HCT116 (cell line): ENCODE data around the gene NOXRED1.

Experiments used
- CEBPB ChIP-seq: IDR thresholded peaks from 2 replicates; pipeline ENCODE4 v1.6.1; 2012; ENCODE audit warnings: low read depth
- EGR1 ChIP-seq: IDR thresholded peaks from 2 replicates; pipeline ENCODE4 v1.6.1; 2012; ENCODE audit warnings: low read depth
- EZH2 ChIP-seq: fragments of 200-600 bp; sonication (generic); IDR thresholded peaks from 2 replicates; pipeline ENCODE4 v1.6.1; 2017; ENCODE audit warnings: antibody characterized with exemption, mixed run types
- POLR2A ChIP-seq: IDR thresholded peaks from 2 replicates; pipeline ENCODE4 v1.7.0; 2011; ENCODE audit warnings: borderline replicate concordance; ENCODE audit not compliant: insufficient read depth, insufficient read length; ENCODE audit errors: extremely low read depth
- POLR2AphosphoS5 ChIP-seq: IDR thresholded peaks from 2 replicates; pipeline ENCODE4 v1.6.1; 2011; ENCODE audit warnings: mild to moderate bottlenecking, low read depth, low read length, moderate library complexity
- RAD21 ChIP-seq: IDR thresholded peaks from 2 replicates; pipeline ENCODE4 v1.6.1; 2012; ENCODE audit warnings: low read depth, mild to moderate bottlenecking
- SRF ChIP-seq: IDR thresholded peaks from 2 replicates; pipeline ENCODE4 v1.6.1; 2012; ENCODE audit warnings: low read depth
- TCF7L2 ChIP-seq: IDR thresholded peaks from 2 replicates; pipeline ENCODE4 v1.7.0; 2011; ENCODE audit warnings: borderline replicate concordance, inconsistent platforms; ENCODE audit not compliant: insufficient read depth, insufficient read length; ENCODE audit errors: extremely low read depth
- YY1 ChIP-seq: IDR thresholded peaks from 2 replicates; pipeline ENCODE4 v1.6.1; 2011; ENCODE audit warnings: low read length, low read depth, moderate library complexity, mild to moderate bottlenecking; ENCODE audit not compliant: insufficient replicate concordance; ENCODE audit errors: extremely low read depth
- ZNF274 ChIP-seq: fragments of 200-500 bp; sonication (Bioruptor generic); IDR thresholded peaks from 2 replicates; pipeline ENCODE4 v1.6.1; 2014; ENCODE audit warnings: mild to moderate bottlenecking, low read depth, low read length, inconsistent platforms
- TF ChIP-seq, protein P1 (sequence below), 3 experiments: fragments of 200-600 bp in 1 of 3; sonication (generic) in 1 of 3; IDR thresholded peaks in 2 of 3; conservative IDR thresholded peaks in 1 of 3; 2 replicates each; pipeline ENCODE4 v1.5.1; 2012 to 2017; ENCODE audit warnings: low read depth in 2 of 3, low read length in 2 of 3, antibody characterized with exemption in 1 of 3, borderline replicate concordance in 1 of 3, control low read depth in 1 of 3, mild to moderate bottlenecking in 1 of 3, mixed read lengths in 1 of 3, mixed run types in 1 of 3, moderate library complexity in 1 of 3; ENCODE audit not compliant: insufficient read depth in 1 of 3
- TF ChIP-seq, protein P2 (sequence below): IDR thresholded peaks from 2 replicates; pipeline ENCODE4 v1.6.1; 2012; ENCODE audit warnings: low read depth
- TF ChIP-seq, protein P3 (sequence below): IDR thresholded peaks from 2 replicates; pipeline ENCODE4 v1.6.1; 2012
- TF ChIP-seq, protein P4 (sequence below): IDR thresholded peaks from 2 replicates; pipeline ENCODE4 v1.6.1; 2012

DNA sequence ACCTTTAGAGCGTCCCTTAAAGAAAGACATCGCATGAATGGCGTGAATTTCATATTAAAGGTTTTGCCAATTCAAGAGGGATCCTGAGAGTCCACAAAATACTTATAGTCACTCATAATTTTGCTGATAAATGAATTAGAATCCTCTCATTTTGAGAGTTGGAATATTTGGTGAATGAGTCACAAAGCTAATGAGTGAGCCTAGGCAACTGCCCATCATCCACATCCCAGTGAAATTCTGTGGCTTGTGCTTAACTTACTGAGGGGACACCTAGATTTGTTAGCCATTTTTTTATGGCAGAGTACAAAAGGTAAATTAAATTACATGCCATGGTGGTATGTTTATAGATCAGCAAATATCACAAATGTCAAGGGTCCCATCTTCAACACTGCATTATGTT is 12.7 kb upstream of the NOXRED1 start:
- TF ChIP-seq EZH2 (no peak), SRF (no peak), POLR2AphosphoS5 (no peak), EGR1 (no peak), POLR2A (no peak), CEBPB (no peak), RAD21 (no peak), YY1 (no peak), TCF7L2 (no peak), ZNF274 (no peak)
- TF ChIP-seq, protein P1, sequence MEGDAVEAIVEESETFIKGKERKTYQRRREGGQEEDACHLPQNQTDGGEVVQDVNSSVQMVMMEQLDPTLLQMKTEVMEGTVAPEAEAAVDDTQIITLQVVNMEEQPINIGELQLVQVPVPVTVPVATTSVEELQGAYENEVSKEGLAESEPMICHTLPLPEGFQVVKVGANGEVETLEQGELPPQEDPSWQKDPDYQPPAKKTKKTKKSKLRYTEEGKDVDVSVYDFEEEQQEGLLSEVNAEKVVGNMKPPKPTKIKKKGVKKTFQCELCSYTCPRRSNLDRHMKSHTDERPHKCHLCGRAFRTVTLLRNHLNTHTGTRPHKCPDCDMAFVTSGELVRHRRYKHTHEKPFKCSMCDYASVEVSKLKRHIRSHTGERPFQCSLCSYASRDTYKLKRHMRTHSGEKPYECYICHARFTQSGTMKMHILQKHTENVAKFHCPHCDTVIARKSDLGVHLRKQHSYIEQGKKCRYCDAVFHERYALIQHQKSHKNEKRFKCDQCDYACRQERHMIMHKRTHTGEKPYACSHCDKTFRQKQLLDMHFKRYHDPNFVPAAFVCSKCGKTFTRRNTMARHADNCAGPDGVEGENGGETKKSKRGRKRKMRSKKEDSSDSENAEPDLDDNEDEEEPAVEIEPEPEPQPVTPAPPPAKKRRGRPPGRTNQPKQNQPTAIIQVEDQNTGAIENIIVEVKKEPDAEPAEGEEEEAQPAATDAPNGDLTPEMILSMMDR (IDR thresholded peaks at IDR 0.05 in 2 of 3, conservative IDR thresholded peaks at IDR 0.05 in 1 of 3; ENCODE audit: borderline replicate concordance in 1 of 3, insufficient read depth in 1 of 3, low read depth in 2 of 3, low read length in 2 of 3), result no peak
- TF ChIP-seq, protein P2, sequence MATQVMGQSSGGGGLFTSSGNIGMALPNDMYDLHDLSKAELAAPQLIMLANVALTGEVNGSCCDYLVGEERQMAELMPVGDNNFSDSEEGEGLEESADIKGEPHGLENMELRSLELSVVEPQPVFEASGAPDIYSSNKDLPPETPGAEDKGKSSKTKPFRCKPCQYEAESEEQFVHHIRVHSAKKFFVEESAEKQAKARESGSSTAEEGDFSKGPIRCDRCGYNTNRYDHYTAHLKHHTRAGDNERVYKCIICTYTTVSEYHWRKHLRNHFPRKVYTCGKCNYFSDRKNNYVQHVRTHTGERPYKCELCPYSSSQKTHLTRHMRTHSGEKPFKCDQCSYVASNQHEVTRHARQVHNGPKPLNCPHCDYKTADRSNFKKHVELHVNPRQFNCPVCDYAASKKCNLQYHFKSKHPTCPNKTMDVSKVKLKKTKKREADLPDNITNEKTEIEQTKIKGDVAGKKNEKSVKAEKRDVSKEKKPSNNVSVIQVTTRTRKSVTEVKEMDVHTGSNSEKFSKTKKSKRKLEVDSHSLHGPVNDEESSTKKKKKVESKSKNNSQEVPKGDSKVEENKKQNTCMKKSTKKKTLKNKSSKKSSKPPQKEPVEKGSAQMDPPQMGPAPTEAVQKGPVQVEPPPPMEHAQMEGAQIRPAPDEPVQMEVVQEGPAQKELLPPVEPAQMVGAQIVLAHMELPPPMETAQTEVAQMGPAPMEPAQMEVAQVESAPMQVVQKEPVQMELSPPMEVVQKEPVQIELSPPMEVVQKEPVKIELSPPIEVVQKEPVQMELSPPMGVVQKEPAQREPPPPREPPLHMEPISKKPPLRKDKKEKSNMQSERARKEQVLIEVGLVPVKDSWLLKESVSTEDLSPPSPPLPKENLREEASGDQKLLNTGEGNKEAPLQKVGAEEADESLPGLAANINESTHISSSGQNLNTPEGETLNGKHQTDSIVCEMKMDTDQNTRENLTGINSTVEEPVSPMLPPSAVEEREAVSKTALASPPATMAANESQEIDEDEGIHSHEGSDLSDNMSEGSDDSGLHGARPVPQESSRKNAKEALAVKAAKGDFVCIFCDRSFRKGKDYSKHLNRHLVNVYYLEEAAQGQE, result no peak
- TF ChIP-seq, protein P3, sequence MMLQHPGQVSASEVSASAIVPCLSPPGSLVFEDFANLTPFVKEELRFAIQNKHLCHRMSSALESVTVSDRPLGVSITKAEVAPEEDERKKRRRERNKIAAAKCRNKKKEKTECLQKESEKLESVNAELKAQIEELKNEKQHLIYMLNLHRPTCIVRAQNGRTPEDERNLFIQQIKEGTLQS, result no peak
- TF ChIP-seq, protein P4, sequence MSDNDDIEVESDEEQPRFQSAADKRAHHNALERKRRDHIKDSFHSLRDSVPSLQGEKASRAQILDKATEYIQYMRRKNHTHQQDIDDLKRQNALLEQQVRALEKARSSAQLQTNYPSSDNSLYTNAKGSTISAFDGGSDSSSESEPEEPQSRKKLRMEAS, result no peak
